Choroid plexus epithelial cell (primary cell): ENCODE data around the gene ZFHX3.
A peak's percentile ranks its signal among the peaks of the same experiment; 100 is the strongest.

Experiments used
- DNase-seq: peaks from one replicate; pipeline ENCODE4 v3.0.0-alpha.2; 2010; ENCODE audit warnings: low read depth
- H3K4me3 ChIP-seq: 2 replicates; pipeline ENCODE4 v1.5.1; 2011; ENCODE audit warnings: low read depth, mild to moderate bottlenecking, control low read depth, low read length, moderate library complexity
- CTCF ChIP-seq: conservative IDR thresholded peaks from 2 replicates; pipeline ENCODE4 v1.5.1; 2011; ENCODE audit warnings: low read depth, mild to moderate bottlenecking, control low read depth, inconsistent platforms, low read length, moderate library complexity

The ZFHX3 gene

DNA sequence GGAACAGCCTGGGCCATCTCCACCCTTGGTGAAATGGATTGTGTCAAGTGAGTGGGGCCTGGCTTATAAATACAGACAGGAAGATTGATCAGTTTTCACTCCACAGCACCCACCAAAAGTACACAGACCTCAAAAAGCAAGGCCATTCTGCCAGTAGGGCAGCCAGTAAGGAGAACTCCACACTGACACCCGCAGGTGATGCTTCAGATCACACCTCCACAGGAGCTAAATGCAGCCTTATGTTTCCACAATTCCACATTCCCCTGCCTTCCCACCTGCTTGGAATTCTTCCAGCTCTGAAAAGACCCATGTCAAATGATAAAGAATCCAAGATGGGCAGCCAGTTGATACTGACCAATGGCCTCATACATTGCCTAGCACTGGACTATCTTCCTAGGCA lies 191.1 kb downstream of the ZFHX3 start:
- no peak overlapping the region for H3K4me3 ChIP-seq
- DNase-seq: peak; percentile 55
- TF ChIP-seq CTCF: peak; percentile 71

DNA sequence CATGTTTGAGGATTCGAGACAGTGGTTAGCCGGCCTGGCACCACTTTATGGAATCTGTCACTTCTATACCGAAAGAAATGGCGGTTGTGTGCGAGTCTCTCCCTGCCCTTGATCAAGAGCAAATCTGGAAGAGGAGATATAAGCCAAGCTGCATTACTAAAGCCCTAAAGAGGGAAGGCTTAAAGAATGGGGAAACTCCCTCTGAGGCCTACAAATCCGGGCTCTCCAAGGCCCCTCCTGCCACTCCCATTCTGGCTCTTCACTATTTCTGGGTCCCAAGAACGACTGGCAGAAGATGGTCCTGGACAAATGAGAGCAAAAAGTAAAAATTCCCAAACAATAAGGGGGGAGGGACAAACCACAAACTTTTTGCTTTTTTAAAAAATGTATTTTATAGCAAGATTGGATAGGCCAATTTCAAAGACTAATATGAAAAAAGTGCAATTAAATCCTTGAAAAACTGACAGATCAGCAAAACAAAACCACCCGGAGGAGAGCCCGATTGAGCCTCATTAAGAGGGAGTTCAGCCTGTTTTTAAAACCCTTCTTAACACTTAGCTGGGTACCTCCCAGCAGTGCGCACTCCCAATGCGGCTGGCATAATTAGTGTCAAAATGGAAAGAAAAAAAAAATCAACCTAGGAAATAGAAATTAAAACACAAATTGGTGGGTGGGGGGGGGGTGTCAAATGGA lies 193.5 kb downstream of the ZFHX3 start:
- TF ChIP-seq CTCF: no peak
- H3K4me3 ChIP-seq: no peak overlapping the region
- no peak for DNase-seq

GRCh38 chr16:72853575-72854266 lies 194.2 kb downstream of the ZFHX3 start:
- no peak for DNase-seq
- no peak overlapping the region for H3K4me3 ChIP-seq
- no peak for TF ChIP-seq CTCF

DNA sequence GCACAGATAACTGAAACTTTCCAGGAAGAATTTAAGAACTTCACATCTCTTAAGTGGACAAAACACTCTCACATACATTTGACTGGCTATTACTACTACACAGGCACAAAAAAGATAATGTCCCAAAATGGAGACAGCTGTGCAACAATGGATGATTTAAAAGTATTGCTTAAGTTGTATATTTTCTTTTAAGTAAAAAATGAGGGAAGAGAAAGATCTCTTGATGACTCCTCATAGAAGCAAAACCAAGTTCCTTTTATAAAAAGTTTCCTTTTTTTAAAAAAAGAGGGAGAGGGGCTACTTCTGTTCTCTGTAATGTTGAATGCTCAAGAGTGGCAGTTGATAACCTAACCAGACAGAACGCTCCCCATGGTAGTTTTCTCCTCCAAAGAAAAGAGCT lies 195.5 kb downstream of the ZFHX3 start:
- no peak for TF ChIP-seq CTCF
- H3K4me3 ChIP-seq: no peak overlapping the region
- no peak for DNase-seq

DNA sequence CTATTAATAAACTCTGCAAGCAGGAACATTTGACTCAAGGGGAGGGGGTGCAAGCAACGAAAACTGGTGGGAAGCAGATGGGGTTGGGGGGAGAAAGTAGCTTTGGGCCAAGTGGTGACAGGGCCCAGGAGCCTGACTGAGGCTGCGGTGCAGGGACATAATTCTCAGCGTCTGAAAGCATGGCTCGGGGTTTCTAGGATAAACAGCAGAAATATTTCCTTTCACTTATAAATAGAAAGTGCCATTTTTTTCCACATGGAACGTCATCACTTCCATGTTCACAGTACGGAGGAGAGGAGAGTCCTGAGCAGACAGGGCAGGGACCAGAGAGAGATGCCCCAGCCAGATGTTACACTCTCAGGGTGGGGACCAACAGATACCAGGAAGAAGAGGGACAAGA lies 197.1 kb downstream of the ZFHX3 start:
- no peak for TF ChIP-seq CTCF
- peak; percentile 64 for DNase-seq
- no peak overlapping the region for H3K4me3 ChIP-seq

- no peak for TF ChIP-seq CTCF
- no peak overlapping the region for H3K4me3 ChIP-seq
- DNase-seq: no peak
Measured at GRCh38 chr16:72850021-72850420, 197.9 kb downstream of the ZFHX3 start.
